ENCODE measurements around the gene SOWAHA.

The SOWAHA gene

DNA sequence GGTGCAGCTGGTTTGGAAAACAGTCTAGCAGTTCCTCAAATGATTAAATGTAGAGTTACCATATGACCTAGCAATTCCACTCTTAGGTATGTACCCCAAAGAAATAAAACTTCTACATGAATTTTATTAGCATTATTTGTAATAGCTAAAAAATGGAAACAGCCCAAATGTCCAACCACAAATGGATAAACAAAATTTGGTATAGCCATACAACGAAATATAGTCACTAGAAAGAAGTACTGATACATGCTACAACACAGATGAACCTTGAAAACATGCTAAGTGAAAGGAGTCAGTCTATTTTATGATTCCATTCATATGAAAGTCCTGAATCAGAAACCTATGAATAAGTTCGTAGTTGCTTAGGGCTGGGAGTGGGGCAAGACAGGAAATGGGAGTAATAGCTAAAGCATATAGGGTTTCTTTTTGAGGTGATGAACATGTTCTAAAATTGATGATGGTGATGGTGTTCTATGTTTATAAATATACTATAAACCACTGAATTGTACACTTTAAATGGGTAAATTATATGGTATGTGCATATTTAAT lies 46.9 kb downstream of the SOWAHA start:
- no peak for DNase-seq

- no peak for DNase-seq
Observed at GRCh38 chr5:132860742-132861141, 47.6 kb downstream of the SOWAHA start.

DNA sequence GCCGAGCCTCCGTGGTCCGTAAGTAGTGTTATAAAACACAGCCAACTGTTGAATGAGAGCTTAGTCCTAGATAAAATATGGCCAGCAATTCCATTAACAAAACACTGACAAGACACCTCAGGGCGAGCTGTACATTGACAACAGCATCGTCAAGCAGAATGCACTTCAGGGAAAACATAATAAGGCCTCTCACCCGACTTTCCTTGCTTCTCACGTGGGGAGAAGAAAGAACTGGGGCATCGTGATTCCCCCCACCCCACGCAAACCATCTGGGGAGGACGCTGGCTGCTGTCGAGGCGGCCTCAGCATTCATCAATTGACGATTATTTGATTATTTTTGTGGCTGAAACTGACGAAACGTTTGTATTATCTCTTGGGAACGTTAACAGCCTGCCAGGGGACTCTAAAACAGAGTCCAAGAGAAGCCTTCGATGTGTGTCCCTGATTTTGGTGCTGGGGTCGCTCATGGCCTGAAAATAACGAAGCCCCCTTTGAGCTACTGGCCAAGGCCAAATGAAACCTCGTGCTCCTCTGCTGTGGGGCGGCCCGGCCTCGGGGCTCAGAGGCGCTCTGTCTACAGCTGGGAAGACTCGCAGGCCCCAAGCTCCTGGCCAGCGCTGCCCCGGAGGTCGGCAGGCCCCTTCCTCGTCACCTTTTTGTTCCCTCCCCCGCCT lies 52.7 kb downstream of the SOWAHA start:
- DNase-seq = no peak

All from activated CD4-positive, alpha-beta T cell treated with anti-CD3 and anti-CD28 coated beads, Interleukin-2, amount 50 U/mL, for 1 hour (primary cell).